ENCODE results near the gene UGT2A2.

GRCh38 chr4:69563424-69563823 lies 76.0 kb downstream of the UGT2A2 start:
- TF ChIP-seq, protein P1, sequence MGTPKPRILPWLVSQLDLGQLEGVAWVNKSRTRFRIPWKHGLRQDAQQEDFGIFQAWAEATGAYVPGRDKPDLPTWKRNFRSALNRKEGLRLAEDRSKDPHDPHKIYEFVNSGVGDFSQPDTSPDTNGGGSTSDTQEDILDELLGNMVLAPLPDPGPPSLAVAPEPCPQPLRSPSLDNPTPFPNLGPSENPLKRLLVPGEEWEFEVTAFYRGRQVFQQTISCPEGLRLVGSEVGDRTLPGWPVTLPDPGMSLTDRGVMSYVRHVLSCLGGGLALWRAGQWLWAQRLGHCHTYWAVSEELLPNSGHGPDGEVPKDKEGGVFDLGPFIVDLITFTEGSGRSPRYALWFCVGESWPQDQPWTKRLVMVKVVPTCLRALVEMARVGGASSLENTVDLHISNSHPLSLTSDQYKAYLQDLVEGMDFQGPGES (IDR thresholded peaks at IDR 0.05; ENCODE audit: low read depth, low read length), result no peak
- TF ChIP-seq MXI1 (IDR thresholded peaks at IDR 0.05; ENCODE audit: low read depth, low read length), result no peak
